Measurements from ENCODE around the gene SUSD4. TPM values are rescaled to one million over a fixed set of nuclear protein-coding genes. Genes with fewer than 3 reads are reported as not detected.

The SUSD4 gene
- total RNA-seq, 1 experiment from 2014 or later = 11.9 TPM

DNA sequence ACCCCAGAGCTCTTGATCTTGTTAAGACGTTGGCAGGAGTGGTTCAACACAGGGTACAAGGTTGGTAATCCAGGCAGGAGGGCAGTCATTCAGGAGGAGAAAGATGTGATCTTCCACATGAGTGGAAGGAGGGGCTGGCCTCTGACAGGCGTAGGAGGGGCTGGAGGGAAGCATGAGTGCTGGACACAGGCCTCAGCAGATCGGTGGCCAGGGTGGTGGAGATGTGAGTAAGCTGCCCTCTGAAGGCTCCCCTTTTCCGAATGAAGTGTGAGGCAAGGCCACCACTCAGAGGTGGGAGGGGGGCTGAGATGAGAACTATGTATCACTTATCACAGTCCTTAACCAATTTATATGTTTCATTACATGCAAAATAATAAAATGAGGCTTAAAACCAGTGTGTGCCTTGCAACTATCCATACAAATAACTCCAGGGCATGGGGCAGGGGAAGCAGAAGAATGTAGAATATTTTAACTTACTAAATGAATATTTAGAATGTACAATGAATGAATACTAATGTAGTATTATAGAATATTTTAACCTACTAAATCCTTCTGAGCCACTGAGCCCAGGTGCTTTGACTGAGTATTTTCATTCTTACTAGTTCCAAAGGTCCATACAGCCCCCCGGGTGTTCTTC lies 117.4 kb downstream of the SUSD4 start:
- in situ Hi-C loops (cut with HindIII; ENCODE audit: low pct_unique_long_range_greater_than_20kb, low sequenced_read_pairs) = no loop called here
- no peak for DNase-seq (ENCODE audit: low read depth)

DNA sequence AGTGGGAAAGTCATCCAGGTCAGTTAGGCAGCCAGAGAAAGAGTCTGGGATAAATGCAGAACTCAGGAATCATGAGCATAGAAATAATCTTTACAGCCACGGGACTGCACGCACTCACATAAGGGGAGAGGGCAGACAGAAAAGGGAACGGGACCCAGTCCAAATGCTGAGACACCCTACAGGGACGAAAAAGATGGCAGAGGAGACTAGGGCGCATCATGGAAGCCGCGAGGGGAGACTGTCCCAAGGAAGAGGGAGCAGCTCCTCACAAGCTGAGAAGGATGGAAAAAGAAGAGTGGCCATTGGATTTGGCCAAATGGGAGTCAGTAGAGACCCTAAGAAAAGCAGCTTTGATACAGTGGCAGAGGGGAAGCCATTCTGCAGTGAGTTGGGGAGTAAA lies 118.0 kb downstream of the SUSD4 start:
- no peak for DNase-seq (ENCODE audit: low read depth)
- in situ Hi-C loops (cut with HindIII; ENCODE audit: low pct_unique_long_range_greater_than_20kb, low sequenced_read_pairs) = no loop called here

DNA sequence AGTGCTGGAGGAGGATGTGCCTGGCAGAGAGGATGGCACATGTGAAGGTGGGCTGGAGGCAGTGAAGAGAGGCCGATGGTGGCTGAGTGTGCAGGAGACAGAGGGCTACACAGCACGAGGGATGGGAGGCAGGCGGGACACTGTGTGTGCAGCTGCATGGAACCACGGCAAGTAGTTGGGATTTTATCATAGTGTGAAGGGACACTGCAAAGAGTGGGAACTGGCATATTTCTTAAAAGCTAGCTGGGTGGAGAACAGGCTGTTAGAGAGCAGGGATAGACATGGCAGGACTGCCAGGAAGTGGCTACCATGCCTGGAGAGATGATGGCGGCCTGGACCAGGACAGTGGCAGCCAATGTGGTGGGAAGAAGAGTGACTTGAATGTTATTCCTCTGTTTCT lies 118.6 kb downstream of the SUSD4 start:
- in situ Hi-C loops (cut with HindIII; ENCODE audit: low pct_unique_long_range_greater_than_20kb, low sequenced_read_pairs) = no loop called here
- no peak for DNase-seq (ENCODE audit: low read depth)

DNA sequence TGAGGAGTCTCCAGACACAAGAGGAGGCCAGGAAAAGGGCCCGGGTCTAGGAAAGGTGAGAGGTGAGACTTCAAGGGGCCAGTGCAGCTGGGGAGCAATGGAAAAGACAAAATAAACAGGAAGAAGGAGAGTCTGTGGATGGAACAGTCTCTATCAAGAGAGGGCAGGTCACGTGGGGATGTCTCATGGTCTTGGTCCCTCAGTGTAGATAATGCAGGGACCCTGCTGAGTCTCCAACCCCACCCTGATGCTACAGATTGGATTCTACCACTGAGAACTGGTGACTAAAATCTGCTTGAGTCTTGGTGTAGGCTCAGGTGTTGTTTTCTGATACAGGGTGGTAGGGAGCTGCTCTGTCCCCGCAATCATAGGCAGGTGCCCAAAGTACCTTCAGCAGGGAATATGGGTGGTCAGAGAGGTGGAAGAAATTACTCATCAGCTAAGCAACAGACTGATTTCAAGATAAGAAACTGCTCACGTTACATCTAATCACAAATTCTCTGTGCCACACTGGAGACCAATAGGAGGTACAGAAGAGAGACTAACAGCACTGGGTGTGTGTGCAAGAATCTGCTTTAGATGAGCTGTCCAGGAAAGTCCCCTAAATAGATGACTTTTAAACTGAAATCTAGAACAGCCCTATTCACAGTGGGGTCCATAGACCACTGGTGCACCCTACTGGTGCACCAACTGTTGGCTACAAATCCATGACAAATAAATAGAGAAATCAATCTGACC lies 119.4 kb downstream of the SUSD4 start:
- DNase-seq (ENCODE audit: low read depth) = peak; percentile 8
- in situ Hi-C loops (cut with HindIII; ENCODE audit: low pct_unique_long_range_greater_than_20kb, low sequenced_read_pairs) = no loop called here

DNA sequence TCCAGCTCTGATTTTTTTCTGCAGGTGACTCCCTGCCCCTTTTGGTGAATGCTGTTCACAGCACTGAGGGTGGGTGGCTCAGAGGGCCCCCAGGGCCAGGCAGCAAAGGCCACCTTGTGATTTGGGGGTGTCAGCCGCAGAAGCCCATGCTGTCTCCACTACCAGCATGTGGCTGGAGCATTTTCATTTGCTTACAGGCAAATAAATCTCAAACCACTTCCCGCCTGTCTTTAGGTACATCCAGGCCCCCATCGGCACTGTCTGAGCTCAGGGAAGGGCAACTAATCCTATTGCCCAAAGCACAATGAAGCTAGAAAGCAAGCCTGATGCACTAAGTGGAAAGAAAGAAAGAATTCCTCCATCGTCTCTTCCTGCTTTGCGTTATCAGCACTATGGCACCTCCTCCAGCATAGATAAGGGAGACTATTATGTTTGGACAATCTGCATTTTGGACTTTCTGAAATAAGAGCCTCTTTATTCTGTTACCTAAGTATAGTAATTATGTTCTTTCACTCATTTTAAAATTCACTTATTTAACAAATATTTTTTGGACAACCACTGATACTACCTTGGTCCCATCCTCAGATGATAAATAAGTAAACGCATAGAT lies 120.4 kb downstream of the SUSD4 start:
- in situ Hi-C loops (cut with HindIII; ENCODE audit: low pct_unique_long_range_greater_than_20kb, low sequenced_read_pairs) = no loop called here
- DNase-seq (ENCODE audit: low read depth) = no peak

DNA sequence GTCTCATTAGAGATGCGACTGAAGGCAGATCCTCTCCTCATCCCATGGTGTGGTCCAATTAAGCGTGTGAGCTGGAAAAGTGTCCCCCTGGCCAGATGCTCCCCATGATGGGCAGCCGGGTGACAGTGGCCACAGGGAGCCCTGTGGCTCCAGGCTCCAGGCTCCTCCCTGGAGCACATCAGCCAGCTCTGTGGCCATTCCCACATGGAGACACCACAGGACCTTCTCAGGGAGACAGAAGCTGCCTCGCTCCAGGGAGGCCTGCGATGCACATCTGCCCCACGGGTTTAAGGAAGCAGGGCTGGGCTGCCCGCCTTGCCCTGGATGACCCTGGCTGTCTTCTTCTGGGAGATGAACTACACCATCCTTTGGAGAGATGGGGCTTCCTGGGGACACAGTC lies 121.0 kb downstream of the SUSD4 start:
- no peak for DNase-seq (ENCODE audit: low read depth)
- in situ Hi-C loops (cut with HindIII; ENCODE audit: low pct_unique_long_range_greater_than_20kb, low sequenced_read_pairs) = no loop called here

DNA sequence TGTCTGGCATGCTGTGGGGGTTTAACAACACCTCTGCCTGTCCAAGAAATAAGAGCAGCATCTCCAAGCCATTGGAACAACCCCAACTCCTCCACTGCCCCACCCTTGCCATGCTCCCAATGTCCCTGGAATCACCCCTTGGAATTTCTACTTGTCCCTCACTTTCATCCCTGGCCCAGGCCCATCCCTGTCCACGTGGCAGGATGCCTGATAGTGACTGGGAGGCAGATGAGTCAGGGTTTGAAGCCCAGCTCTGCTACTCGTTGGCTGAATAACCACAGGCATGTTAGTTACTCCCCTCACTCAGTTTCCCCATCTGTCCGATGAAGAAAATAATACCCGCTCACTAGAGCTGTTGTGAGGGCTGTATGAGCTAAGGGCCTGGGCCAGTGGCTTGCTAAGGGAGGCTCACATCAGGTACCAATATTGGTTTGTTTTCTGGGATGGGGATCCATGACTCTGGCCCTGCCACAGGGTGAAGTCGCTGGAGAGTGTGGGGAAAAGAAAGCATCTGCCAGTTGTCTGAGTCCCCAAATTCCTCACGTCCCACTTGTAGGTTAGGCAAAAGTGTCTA lies 121.5 kb downstream of the SUSD4 start:
- in situ Hi-C loops (cut with HindIII; ENCODE audit: low pct_unique_long_range_greater_than_20kb, low sequenced_read_pairs) = no loop called here
- no peak for DNase-seq (ENCODE audit: low read depth)

DNA sequence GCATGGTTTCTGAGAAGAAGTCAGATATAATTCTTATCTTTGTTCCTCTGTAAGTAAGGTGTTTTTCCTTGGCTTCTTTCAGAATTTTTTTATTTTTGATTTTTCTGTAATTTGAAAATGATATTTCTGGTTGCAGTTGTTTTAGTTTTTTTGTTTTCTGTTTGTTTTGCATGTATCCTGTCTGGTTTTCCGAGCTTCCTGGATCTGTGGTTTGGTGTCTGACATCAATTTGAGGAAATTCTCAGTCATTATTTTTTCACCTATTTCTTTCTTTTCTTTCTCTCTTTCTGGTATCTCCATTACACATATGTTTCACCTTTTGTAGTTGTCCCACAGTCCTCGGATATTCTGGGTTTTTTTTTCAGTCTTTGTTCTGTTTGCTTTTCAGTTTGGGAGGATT lies 123.9 kb downstream of the SUSD4 start:
- no peak for DNase-seq (ENCODE audit: low read depth)
- in situ Hi-C loops (cut with HindIII; ENCODE audit: low pct_unique_long_range_greater_than_20kb, low sequenced_read_pairs) = no loop called here

DNA sequence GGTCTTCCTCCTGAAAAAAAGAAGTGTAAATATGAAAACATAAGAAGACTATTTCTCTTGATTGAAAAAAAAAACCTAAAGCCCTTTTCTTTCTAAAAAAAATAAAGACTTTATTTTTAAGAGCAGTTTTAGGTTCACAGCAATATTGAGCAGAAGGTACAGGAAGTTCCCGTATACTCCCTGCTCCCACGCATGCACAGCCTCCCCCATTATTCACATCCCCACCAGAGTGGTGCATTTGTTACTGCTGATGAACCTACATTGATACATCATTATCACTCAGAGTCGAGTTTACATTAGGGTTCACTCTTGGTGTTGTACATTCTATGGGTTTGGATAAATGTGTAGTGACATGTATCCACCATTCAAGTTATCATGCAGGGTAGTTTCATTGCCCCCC lies 128.9 kb downstream of the SUSD4 start:
- in situ Hi-C loops (cut with HindIII; ENCODE audit: low pct_unique_long_range_greater_than_20kb, low sequenced_read_pairs) = no loop called here
- DNase-seq (ENCODE audit: low read depth) = no peak

DNA sequence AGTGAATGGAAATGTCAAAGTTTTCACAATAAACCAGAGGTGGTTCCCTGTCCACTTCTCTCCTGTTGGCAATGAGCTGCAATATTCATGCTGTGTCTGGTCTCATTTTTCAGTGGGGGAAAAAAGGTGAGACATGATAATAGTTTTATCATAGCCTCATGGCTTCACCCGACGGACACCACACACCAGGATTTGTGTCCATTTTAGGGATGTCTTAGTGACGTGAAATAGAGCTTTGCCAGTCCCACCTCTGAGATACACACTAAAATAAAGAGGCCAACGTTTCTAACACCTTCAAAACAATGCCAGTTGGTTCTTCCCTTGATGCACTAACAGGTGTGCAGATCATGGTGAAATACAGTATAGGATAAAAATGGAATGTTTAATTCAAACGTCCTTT lies 129.4 kb downstream of the SUSD4 start:
- DNase-seq (ENCODE audit: low read depth) = no peak
- in situ Hi-C loops (cut with HindIII; ENCODE audit: low pct_unique_long_range_greater_than_20kb, low sequenced_read_pairs) = no loop called here

DNA sequence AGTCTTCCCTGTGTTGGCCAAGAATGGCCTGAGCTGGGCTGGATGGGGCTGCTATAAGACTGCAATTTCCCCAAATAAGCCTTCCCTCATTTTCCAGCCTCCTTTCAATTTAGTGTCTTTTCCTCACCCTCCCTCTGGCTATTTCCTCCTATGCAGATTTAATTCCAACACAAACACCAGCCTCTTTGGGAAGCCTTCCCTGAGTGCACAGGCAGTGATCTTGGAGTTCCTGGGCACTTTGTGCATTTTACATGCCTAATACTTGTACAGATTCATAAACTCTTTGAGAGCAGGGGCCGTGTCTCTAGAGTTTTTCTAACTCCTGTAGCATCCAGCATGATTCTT lies 129.8 kb downstream of the SUSD4 start:
- DNase-seq (ENCODE audit: low read depth) = no peak
- in situ Hi-C loops (cut with HindIII; ENCODE audit: low pct_unique_long_range_greater_than_20kb, low sequenced_read_pairs) = no loop called here

DNA sequence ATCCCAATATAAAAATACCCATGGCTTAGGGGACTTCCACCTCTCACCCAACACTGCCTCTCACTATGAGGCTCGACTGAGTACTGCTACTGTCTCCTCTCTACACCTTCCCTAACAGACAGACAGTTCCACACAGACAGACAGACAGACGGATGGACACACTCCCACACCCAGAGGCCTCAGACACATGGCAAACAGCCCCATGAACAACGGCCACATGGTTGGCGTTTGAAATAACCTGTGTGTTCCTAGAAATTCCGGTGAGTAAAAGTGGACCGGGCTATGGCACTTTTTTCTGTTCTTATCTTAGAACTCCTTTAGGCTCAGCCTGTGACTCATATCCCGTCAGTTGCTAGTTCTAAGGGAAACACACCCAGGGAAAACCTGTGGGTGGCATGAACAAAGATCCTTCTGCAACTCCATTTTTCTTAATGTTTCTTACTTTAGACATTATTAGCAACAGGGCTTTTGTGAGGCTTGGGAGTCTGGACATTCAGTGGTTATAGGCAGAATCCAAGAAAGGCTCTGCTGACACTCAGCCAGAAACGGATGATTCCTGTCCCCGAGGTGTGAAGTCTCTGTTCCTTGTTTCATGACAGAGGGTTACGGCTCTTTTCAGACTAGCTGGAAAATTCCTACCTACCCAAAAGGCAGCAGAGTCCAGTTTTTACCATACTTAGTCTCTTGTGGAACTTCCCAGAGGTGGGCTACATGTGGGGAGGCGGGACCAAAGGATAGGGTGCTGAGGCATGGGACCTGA lies 130.4 kb downstream of the SUSD4 start:
- in situ Hi-C loops (cut with HindIII; ENCODE audit: low pct_unique_long_range_greater_than_20kb, low sequenced_read_pairs) = no loop called here
- peak; percentile 12 for DNase-seq (ENCODE audit: low read depth)

DNA sequence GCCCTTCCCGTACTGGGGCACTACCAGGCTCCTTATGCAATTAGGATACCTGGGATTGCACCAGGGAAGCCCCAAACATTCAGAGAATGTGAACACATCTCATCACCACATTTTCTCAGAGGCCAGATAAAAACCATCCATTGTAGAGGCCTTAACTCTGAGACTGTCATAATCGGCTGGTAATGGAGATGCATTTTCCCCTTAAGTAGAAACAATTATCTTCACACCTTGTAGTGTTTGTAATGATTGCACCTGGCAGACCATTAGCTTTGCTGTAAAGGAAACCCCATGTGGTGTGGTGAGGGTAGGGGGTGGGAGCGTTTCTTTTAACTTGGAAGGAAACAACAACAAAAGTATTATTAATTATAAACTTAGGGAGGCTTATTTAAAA lies 131.0 kb downstream of the SUSD4 start:
- in situ Hi-C loops (cut with HindIII; ENCODE audit: low pct_unique_long_range_greater_than_20kb, low sequenced_read_pairs) = no loop called here
- DNase-seq (ENCODE audit: low read depth) = no peak

DNA sequence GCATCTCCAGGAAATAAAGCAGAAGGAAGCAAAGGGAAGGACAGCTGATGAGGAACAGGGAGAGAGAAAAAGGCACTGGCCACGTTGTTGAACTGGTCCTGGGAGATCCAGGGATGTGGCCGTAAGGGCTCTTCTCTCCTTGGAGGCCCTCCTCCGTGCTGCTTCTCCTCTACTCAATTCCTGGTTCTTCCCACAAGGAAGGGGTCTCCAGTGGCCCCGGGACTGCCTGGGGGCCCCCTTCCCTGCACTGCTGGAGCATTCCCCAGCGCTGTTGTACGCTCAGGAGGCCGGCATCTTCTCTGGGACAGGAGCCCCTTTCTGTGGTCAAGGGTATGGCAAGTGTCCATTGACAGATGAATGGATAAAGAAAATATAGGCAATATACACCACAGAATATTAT lies 132.4 kb downstream of the SUSD4 start:
- in situ Hi-C loops (cut with HindIII; ENCODE audit: low pct_unique_long_range_greater_than_20kb, low sequenced_read_pairs) = no loop called here
- DNase-seq (ENCODE audit: low read depth) = no peak

DNA sequence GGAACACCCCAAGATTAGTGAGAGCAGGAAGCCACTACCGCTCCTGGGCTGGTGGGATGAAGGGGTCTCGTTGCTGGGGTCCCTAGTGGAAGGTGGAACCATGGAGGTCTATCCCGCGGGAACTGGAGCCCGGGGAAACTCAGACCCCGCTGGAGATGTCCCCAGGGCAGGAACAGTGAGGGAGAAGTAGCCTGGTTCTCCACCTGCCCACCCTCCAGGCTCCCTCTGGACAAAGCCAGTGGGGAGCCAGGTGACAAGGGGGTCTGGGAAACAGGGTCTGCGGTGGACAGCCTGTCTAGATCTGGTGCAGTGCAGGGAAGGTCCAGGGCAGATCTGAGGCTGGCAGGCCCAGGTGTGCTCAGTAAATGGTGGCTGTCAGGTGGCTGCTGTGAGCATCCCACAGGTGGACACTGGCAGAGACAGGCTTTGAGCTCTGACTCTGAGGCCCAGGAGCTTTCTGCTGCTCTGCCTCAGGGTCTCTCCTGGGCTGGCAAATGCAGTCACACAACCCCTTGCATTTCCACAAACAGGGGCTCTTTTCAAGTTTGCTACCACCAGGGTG lies 132.9 kb downstream of the SUSD4 start:
- in situ Hi-C loops (cut with HindIII; ENCODE audit: low pct_unique_long_range_greater_than_20kb, low sequenced_read_pairs) = no loop called here
- DNase-seq (ENCODE audit: low read depth) = no peak

DNA sequence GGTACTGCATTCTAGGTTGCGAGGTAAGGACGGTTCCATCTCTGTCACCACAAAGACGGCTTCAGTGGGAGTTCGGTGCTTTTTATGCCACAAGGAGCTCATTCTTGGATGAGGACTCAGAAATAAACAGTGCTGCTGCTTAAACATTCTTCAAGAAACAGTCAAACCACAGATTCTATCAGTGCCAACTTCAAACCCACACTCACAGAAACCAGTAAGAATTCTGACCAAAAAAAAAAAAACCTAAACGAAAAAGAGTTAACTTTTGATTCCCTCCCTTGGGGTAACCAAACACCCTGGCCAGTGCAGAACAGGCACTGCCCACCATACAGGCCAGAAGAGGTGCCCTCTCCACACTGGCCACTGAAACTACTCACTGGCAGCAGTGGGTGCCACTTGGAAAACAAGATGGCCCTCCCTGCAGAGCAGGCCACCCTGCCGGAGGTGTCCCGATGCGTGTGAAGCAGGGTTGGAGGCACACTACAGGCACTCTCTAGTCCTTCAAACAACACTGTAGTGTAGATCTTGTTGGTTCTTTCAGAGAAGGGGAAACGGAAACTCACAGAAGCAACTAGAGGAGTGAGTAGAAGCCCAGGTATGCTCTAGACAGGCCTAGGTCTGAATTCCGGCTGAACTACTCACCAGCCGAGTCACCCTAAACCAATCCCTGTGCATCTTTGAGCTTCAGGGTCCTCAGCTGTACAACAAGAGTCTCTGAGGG lies 133.7 kb downstream of the SUSD4 start:
- no peak for DNase-seq (ENCODE audit: low read depth)
- in situ Hi-C loops (cut with HindIII; ENCODE audit: low pct_unique_long_range_greater_than_20kb, low sequenced_read_pairs) = no loop called here

DNA sequence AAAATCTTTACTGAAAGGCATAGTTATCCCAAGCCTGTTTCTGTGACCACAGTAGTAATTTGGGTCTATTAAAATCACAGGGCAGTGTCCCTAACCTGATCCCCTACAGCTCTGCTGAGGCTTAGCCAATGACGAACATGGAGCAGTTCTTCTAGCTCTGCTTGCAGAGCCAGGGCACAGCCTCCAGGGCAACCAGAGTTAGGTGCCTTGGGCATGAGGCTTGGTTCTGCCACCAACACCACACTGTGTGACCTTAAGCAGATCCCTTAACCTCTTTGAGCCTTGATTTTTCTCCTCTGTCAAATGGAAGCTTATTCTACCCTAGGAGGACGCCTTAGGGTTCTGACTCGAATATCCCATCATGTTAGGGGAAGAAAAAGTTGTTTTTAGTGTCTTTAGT lies 134.2 kb downstream of the SUSD4 start:
- in situ Hi-C loops (cut with HindIII; ENCODE audit: low pct_unique_long_range_greater_than_20kb, low sequenced_read_pairs) = no loop called here
- no peak for DNase-seq (ENCODE audit: low read depth)

DNA sequence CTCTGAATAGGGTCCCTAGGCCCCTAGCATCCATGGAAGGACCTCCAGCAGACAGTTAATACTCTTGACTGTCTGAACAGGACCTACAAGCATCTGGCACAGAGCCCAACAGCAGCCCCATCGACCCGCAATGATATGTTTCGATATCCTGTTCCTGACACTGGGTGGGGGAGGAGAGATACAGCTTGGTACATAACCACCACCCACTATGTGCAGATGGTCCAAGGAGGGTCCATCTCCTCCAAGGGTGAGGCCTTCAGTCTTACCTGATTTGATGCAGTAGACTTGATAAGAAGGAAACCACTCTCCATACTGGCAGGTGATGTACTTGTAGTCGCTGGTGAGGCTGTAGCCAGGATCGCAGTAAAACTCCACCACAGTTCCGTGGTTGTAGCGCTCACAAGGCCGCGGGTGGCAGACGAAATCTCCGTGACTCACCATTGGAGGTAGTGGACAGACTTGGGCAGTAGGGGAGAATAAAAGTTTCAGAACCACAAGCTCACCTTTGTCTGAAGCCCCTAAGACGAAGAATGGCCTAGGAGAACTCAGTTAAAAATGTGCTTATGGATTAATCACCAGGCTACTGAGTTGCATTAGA lies 134.9 kb downstream of the SUSD4 start:
- no peak for DNase-seq (ENCODE audit: low read depth)
- in situ Hi-C loops (cut with HindIII; ENCODE audit: low pct_unique_long_range_greater_than_20kb, low sequenced_read_pairs) = no loop called here
